AG10803 (cell line): ENCODE data around the gene TP53.

Experiments
- DNase-seq: peaks from one replicate; pipeline ENCODE4 v3.0.0; 2010; ENCODE audit warnings: low read depth
- H3K4me3 ChIP-seq: 2 replicates; pipeline ENCODE4 v1.5.1; 2011; ENCODE audit warnings: mild to moderate bottlenecking, low read length, control low read depth
- TF ChIP-seq, protein P1 (sequence below): conservative IDR thresholded peaks from 2 replicates; pipeline ENCODE4 v1.5.1; 2011; ENCODE audit warnings: mild to moderate bottlenecking, low read length, control low read depth, inconsistent platforms

Gene TP53

DNA sequence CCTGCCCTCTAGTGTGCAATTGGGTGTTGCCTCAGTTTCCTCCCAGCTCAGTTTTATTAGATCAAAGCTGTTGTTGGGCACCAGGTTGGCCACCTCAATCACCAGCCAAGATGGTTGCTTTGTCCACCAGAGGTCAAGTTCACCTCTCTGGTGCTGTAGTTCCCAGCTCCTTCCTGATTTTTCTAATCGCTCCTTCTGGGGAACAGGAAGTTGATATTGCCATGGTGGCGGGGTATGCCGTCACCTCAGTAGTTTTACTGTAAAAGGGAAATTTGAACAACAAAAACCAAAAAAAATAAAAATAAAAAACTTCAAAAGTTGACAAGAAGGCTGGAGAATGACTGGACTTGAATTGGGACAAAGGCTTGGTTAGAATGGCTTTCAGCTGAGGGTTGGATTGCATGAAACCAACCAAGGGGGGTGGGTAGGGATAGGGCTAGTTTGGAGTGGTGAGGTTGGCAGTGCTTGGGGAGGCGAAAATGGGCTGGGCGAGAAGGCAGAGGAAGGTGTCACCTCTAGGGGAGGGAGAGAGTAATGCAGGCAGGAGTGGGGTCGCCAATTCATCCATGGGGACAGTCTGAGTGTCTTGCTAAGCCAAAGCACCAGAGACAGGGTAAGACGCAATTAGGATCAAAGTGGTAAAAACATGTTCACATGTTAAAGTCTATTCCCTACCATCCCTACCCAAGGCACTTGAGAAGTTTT lies 23.9 kb upstream of the TP53 start:
- no peak for DNase-seq
- no peak overlapping the region for H3K4me3 ChIP-seq
- TF ChIP-seq, protein P1, sequence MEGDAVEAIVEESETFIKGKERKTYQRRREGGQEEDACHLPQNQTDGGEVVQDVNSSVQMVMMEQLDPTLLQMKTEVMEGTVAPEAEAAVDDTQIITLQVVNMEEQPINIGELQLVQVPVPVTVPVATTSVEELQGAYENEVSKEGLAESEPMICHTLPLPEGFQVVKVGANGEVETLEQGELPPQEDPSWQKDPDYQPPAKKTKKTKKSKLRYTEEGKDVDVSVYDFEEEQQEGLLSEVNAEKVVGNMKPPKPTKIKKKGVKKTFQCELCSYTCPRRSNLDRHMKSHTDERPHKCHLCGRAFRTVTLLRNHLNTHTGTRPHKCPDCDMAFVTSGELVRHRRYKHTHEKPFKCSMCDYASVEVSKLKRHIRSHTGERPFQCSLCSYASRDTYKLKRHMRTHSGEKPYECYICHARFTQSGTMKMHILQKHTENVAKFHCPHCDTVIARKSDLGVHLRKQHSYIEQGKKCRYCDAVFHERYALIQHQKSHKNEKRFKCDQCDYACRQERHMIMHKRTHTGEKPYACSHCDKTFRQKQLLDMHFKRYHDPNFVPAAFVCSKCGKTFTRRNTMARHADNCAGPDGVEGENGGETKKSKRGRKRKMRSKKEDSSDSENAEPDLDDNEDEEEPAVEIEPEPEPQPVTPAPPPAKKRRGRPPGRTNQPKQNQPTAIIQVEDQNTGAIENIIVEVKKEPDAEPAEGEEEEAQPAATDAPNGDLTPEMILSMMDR: peak; percentile 14; the same call in 1 of the 2 replicates

DNA sequence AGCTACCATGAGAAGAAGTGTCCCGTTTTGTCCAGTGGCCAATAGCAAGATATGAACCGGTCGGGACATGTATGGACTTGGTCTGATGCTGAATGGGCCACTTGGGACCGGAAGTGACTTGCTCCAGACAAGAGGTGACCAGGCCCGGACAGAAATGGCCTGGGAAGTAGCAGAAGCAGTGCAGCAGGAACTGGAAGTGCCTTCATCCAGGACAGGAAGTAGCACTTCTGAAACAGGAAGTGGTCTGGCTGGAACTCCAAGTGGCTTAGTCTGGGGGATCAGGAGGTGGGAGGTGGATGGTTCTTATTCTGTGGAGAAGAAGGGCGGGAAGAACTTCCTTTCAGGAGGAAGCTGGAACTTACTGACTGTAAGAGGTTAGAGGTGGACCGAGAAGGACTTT lies 23.0 kb upstream of the TP53 start:
- no peak overlapping the region for H3K4me3 ChIP-seq
- TF ChIP-seq, protein P1: no peak
- no peak for DNase-seq

DNA sequence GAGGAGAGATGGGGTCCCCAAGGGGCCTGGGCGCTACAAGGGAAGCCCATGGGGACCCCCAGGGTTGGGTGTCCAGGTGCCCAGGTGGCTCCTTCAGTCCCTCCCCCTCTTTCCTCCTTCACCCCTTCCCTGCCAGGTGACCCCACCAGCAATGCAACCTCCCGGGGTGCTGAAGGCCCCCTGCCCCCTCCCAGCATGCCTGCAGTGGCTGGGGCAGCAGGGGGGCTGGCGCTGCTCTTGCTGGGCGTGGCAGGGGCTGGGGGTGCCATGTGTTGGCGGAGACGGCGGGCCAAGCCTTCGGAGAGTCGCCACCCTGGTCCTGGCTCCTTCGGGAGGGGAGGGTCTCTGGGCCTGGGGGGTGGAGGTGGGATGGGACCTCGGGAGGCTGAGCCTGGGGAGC lies 21.7 kb upstream of the TP53 start:
- H3K4me3 ChIP-seq: no peak overlapping the region
- no peak for DNase-seq
- TF ChIP-seq, protein P1: no peak

DNA sequence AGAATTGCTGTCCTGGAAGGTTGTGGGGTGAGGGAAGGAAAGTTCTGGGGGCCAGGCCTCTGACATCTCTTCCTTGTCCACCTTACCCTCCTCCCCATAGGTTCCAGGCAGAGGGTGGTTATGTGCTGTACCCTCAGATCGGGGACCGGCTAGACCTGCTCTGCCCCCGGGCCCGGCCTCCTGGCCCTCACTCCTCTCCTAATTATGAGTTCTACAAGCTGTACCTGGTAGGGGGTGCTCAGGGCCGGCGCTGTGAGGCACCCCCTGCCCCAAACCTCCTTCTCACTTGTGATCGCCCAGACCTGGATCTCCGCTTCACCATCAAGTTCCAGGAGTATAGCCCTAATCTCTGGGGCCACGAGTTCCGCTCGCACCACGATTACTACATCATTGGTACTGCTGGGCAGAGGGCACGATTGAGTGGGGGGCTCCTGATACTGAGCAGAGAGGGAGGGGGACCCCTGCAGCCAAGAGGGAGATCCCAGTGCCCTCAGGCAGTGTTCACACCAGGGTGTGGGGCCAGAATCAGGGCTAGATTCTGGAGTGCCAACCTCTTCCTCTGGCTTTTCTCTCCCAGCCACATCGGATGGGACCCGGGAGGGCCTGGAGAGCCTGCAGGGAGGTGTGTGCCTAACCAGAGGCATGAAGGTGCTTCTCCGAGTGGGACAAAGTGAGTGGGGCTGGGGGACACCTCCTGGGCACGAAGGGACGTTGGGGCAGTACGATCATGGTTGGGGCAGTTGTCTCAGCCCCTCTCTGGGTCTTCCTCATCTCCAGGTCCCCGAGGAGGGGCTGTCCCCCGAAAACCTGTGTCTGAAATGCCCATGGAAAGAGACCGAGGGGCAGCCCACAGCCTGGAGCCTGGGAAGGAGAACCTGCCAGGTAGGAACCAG lies 20.8 kb upstream of the TP53 start:
- no peak overlapping the region for H3K4me3 ChIP-seq
- TF ChIP-seq, protein P1: no peak
- DNase-seq: no peak

DNA sequence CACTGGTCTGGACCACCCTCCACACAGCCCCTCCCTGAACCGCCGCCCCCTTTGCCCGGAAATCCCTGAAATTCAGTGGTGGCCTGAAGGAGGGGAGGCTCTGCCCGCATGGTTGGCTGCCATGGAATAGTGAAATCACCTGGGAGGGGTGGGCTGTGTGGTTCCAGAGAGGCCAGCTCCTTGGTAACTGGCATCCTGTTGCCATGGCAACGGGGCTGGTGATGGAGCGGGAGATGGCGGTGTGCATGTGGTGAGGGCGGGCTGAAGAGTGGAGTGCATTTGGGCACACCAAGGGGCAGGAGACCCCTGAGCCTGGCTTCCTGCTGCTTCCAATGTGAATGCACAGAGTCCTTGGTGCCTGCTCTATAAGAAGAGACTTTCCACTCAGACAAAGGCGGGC lies 20.2 kb upstream of the TP53 start:
- no peak for DNase-seq
- TF ChIP-seq, protein P1: no peak
- no peak overlapping the region for H3K4me3 ChIP-seq

DNA sequence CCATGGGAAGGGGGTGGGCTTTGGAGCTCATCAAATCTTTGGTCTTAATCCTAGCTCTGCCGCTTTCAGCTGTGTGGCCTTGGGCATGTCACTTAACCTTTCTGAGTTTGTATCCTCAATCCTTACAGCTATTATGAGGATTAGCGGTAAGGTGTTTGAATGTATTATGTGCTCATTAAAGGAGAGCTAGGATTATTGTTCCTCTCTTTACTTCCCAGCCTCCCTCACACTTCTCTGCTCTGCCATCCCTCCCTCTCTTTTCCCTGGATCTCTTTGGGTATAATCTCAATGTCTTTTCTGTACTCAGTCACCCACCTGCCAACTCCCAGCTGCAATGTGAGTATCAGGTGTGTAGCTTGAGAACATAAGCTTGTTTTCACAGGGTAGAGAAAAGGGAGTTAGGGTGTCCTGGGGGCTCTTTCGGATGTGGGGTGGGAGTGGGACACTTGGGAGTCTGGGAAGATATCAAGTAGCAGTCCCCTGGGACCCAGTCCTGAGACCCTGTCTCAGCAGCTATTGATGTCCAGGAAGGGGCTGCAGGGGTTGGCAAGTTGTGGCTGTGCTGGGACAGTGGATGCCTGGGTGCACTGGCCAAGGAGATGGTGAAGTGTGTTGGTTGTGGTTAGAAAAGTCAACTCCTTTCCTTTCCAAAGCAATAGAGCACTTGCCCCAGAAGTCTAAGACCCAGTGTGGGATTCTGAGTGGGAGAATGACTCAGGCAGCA lies 19.5 kb upstream of the TP53 start:
- TF ChIP-seq, protein P1: no peak
- H3K4me3 ChIP-seq: no peak overlapping the region
- DNase-seq: no peak
